GM12874 (cell line): ENCODE measurements around the gene THUMPD2.

ENCODE experiments used
- CTCF ChIP-seq: IDR thresholded peaks from 2 replicates; pipeline ENCODE4 v1.5.1; 2011; ENCODE audit warnings: low read depth, mild to moderate bottlenecking, control low read depth, low read length, moderate library complexity; ENCODE audit not compliant: insufficient read depth

The THUMPD2 gene

GRCh38 chr2:39779341-39779851 lies 338 bp upstream of the THUMPD2 start:
- no peak for TF ChIP-seq CTCF

- TF ChIP-seq CTCF, result no peak
Observed at GRCh38 chr2:39778233-39778632, 825 bp downstream of the THUMPD2 start.

DNA sequence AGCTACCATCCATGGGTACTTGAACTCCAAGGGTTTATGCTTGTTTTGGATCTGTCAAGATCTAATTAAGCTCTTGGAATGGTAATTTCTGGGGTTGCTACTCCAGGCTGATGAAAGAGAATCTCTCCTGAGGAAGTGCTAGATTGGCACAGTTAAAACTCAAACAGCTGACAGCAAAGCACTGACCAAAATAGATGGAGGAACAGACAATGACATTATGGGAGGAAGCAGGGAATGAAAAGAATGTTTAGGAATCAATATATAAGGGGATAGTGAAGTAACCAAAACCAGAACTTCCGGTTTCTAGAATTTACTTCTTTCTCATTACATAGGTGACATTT lies 6.3 kb downstream of the THUMPD2 start:
- TF ChIP-seq CTCF, result no peak

GRCh38 chr2:39772086-39772811 lies 6.8 kb downstream of the THUMPD2 start:
- no peak for TF ChIP-seq CTCF

DNA sequence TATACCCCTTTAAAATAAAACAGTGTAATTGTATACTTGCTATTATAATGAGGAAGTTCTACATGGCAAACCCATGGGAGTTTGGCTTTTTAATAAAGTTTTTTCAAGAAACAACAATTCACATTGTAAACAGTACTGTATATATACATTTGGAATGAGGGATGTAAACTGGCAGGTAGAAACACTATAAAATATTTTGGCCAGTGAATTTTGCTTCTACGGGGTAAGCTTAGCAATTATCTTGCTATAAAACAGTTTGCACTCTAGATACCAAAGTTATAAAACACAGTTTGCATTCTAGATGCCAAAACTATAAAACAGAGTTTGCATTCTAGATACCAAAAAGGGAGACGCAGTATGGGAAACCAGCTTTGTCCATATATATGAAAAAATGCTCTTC lies 16.6 kb downstream of the THUMPD2 start:
- no peak for TF ChIP-seq CTCF

DNA sequence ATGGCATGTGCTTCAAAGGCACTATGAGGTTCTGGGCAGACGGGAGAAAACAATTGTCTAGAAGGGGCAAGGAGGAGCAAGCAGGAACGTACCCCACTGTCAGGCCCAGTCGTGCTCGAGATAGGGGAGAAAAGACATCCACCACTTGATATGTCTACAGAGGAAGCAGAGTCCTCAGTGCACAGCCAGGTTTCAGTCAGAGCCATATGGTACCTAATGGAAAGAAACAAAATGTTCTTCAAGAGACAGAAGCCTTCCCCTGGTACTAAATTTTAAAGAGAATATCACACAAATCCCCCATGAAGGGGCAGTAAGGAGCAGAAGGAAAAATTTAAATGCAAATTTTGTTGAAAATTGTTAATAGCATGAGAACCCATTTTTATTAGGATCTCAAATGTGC lies 21.9 kb downstream of the THUMPD2 start:
- no peak for TF ChIP-seq CTCF

GRCh38 chr2:39755466-39755865 lies 23.6 kb downstream of the THUMPD2 start:
- no peak for TF ChIP-seq CTCF
